Aortic smooth muscle cell (primary cell): Measurements from ENCODE around the gene PAK4. TPM values are rescaled to one million over a fixed set of nuclear protein-coding genes. Genes with fewer than 3 reads are reported as not detected.

Experiments
- total RNA-seq: library from RNA; depleted of rRNA; stranded (reverse); fragments of >200 nt; gene quantifications from 2 replicates; pipeline ENCODE4 v1.2.3, GENCODE V29; 2014

PAK4 gene
- 3.7 and 4.7 TPM in 2 replicates for total RNA-seq

GRCh38 chr19:39125554-39126311 is at the start of gene PAK4:
TSS of gene PAK4 (plus strand) at chr19:39125786. CDS start at chr19:39169554, 43,768 bp downstream.

GRCh38 chr19:39083983-39084731 is 41.4 kb upstream of the PAK4 start, which contains the start of gene ACP7:
TSS of gene ACP7 (plus strand) at chr19:39084368. CDS start at chr19:39085270, 902 bp downstream.

DNA sequence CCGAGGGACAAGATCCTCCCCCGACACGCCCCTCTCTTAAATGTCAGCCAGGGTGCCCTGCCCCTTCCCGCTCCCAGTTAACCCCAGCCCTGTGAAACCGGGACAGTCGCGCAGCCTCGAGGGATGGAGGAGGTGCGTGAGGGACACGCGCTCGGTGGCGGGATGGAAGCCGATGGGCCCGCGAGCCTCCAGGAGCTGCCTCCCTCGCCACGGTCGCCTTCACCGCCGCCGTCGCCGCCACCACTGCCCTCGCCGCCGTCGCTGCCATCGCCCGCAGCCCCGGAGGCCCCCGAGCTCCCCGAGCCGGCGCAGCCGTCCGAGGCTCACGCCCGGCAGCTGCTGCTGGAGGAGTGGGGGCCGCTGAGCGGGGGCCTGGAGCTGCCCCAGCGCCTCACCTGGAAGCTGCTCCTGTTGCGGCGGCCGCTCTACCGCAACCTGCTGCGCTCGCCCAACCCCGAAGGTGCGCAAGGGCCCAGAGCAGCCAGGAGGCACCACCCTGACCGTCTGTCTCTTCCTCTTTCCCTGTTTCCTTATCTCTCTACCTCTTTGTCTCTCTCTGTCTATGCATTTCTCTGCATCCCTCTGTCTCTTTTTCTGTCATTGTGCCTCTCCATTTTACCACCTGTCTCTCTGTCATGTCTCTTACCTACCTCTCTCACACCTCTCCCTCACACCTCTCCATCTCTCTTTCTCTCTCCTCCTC is 71.4 kb downstream of the PAK4 start, which contains the start of gene NCCRP1:
NCCRP1 (plus strand) TSS at position 105 of the 703 bp plus-strand sequence; CDS start at position 124, 19 bp downstream.

DNA sequence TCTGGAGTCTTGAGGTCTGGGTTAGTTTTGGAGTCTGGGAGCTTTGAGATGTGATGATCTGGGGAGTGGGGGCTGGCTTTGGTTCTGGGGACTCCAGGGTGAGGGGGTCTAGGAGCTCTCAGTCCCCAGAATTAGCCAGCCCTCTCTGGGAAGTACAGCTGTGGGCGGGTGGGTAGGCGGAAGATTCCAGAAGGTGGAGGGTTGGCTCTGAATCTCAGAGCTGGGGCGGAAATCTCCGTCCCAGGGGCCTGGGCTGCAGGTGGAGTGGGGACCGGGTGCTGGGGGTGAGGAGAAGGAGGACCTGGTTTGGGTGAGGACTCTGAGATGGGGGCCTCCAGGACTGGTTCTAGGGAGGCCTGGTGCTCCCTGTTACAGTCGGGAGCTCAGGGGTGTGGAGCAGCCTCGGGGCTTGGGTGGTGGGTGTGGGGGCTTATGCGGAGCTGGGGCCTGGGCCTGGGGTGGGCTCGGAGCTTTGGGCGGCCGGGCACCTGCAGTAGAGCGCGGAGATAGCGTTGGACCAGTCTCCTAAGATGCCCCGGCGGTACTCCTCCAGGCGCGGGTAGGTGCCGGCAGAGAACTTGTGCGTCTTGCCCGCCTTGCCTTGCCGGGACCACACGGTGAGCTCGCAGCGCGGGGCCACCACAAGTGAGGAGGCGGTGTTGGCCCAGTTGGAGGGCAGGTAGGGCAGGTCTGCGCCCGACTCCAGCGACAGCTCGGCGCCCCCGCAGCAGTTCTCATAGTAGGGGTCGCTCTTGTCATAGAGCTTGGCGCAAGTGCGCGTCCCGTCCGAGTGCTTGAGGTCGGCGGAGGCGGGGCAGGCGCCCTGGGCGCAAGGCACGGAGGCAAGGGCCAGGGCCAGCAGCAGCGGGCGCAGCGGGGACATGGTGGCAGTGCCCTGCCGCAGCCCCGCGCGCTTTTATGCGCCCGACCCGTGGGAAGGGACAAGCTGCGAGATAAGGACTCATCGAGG is 78.1 kb downstream of the PAK4 start, which contains the start of gene SYCN:
SYCN (minus strand) TSS at position 892 of the 970 bp plus-strand sequence; CDS start at position 883, 9 bp downstream.

Other genes starting within 250 kb of the PAK4 start
- 0.66 and 0.68 TPM in 2 replicates for gene RINL, start 247.5 kb upstream of the PAK4 start, total RNA-seq
- gene SIRT2, start 226.2 kb upstream of the PAK4 start, total RNA-seq: 40.4 and 50.4 TPM in 2 replicates
- gene NFKBIB, start 225.8 kb upstream of the PAK4 start, total RNA-seq: 8.0 and 13.3 TPM in 2 replicates
- gene CCER2, start 213.6 kb upstream of the PAK4 start, total RNA-seq: not detected in 2 replicates
- 7.8 and 8.2 TPM in 2 replicates for gene SARS2, start 195.0 kb upstream of the PAK4 start, total RNA-seq
- 21.0 and 33.7 TPM in 2 replicates for gene MRPS12, start 194.8 kb upstream of the PAK4 start, total RNA-seq
- gene FBXO17, start 150.0 kb upstream of the PAK4 start, total RNA-seq: 11.0 and 15.3 TPM in 2 replicates
- 1.2 and 1.8 TPM in 2 replicates for gene FBXO27, start 93.2 kb upstream of the PAK4 start, total RNA-seq
- gene ACP7, start 41.4 kb upstream of the PAK4 start, total RNA-seq: 0.12 TPM in 1 of 2 replicates, not detected in the other
- gene NCCRP1, start 71.2 kb downstream of the PAK4 start, total RNA-seq: not detected in 2 replicates
- gene SYCN, start 78.5 kb downstream of the PAK4 start, total RNA-seq: not detected in 2 replicates
- gene IFNL3, start 119.2 kb downstream of the PAK4 start, total RNA-seq: not detected in 2 replicates
- not detected in 2 replicates for gene IFNL4, start 123.1 kb downstream of the PAK4 start, total RNA-seq
- gene IFNL2, start 142.6 kb downstream of the PAK4 start, total RNA-seq: not detected in 2 replicates
- not detected in 2 replicates for gene IFNL1, start 170.6 kb downstream of the PAK4 start, total RNA-seq
- under 0.01 TPM in 1 of 2 replicates, not detected in the other for gene LRFN1, start 195.1 kb downstream of the PAK4 start, total RNA-seq
- 0.87 and 2.6 TPM in 2 replicates for gene GMFG, start 210.3 kb downstream of the PAK4 start, total RNA-seq
- gene SAMD4B, start 216.6 kb downstream of the PAK4 start, total RNA-seq: 33.6 and 40.2 TPM in 2 replicates